GM12878 (cell line): ENCODE results near the gene DMRTB1.
"Not testable (repeated sequence)": the region's sequence is repeated elsewhere in the genome, so short reads cannot be mapped to it uniquely, and the experiment has no call there.

Source experiments
- CBX3 ChIP-seq: fragments of 200-600 bp; sonication (generic); IDR thresholded peaks from 2 replicates; pipeline ENCODE4 v1.6.1; 2016; ENCODE audit warnings: low read depth, borderline replicate concordance
- EZH2 ChIP-seq: IDR thresholded peaks from 2 replicates; pipeline ENCODE4 v1.6.1; 2012; ENCODE audit warnings: low read depth, mild to moderate bottlenecking, control low read depth, inconsistent platforms, low read length, borderline replicate concordance; ENCODE audit not compliant: control insufficient read depth
- NR2C2 ChIP-seq: IDR thresholded peaks from 2 replicates; pipeline ENCODE4 v1.6.1; 2011; ENCODE audit warnings: borderline replicate concordance, low read depth; ENCODE audit not compliant: control insufficient read depth, insufficient read length
- POLR2AphosphoS5 ChIP-seq: IDR thresholded peaks from 2 replicates; pipeline ENCODE4 v1.6.1; 2011; ENCODE audit warnings: mild to moderate bottlenecking, low read length, inconsistent platforms
- TAF1 ChIP-seq: IDR thresholded peaks from 2 replicates; pipeline ENCODE4 v1.6.1; 2011; ENCODE audit warnings: mild to moderate bottlenecking, low read depth, low read length, borderline replicate concordance
- TARDBP ChIP-seq: IDR thresholded peaks from 2 replicates; pipeline ENCODE4 v1.6.1; 2016; ENCODE audit warnings: borderline replicate concordance
- TF ChIP-seq, protein P1 (sequence below): IDR thresholded peaks from 2 replicates; pipeline ENCODE4 v1.6.1; 2011; ENCODE audit warnings: borderline replicate concordance, low read depth, mild to moderate bottlenecking, moderate library complexity, mixed read lengths, low read length; ENCODE audit not compliant: insufficient read depth; ENCODE audit errors: extremely low read length
- TF ChIP-seq, protein P2 (sequence below), 3 experiments: IDR thresholded peaks in 2 of 3; conservative IDR thresholded peaks in 1 of 3; 2 replicates each; pipeline ENCODE4 v1.5.1; 2011; ENCODE audit warnings: low read depth in 3 of 3, low read length in 3 of 3, mild to moderate bottlenecking in 3 of 3, control low read depth in 2 of 3, moderate library complexity in 2 of 3, inconsistent platforms in 1 of 3, mixed read lengths in 1 of 3; ENCODE audit not compliant: control insufficient read depth in 2 of 3, insufficient read depth in 1 of 3; ENCODE audit errors: extremely low read depth in 1 of 3

DNA sequence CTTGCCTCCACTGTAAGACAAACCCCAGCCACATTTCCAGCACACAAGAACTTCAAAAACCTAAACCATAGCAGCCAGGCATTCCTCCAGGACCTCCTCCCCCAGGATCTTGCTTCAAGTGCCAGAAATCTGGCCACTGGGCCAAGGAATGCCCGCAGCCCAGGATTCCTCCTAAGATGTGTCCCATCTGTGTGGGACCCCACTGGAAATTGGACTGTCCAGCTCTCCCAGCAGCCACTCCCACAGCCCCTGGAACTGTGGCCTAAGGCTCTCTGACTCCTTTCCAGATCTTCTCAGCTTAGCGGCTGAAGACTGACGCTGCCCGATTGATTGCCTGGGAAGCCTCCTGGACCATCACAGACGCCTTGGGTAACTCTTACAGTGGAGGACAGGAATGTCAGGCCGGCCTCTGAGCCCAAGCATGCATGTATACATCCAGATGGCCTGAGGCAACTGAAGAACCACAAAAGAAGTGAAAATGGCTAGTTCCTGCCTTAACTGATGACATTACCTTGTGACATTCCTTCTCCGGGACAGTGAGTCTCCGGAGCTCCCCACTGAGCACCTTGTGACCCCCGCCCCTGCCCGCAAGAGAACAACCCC is 24.7 kb upstream of the DMRTB1 start:
- not testable (repeated sequence) for TF ChIP-seq TAF1, POLR2AphosphoS5, EZH2, CBX3, NR2C2, TARDBP
- TF ChIP-seq, protein P1, sequence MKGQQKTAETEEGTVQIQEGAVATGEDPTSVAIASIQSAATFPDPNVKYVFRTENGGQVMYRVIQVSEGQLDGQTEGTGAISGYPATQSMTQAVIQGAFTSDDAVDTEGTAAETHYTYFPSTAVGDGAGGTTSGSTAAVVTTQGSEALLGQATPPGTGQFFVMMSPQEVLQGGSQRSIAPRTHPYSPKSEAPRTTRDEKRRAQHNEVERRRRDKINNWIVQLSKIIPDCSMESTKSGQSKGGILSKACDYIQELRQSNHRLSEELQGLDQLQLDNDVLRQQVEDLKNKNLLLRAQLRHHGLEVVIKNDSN = not testable (repeated sequence)
- TF ChIP-seq, protein P2, sequence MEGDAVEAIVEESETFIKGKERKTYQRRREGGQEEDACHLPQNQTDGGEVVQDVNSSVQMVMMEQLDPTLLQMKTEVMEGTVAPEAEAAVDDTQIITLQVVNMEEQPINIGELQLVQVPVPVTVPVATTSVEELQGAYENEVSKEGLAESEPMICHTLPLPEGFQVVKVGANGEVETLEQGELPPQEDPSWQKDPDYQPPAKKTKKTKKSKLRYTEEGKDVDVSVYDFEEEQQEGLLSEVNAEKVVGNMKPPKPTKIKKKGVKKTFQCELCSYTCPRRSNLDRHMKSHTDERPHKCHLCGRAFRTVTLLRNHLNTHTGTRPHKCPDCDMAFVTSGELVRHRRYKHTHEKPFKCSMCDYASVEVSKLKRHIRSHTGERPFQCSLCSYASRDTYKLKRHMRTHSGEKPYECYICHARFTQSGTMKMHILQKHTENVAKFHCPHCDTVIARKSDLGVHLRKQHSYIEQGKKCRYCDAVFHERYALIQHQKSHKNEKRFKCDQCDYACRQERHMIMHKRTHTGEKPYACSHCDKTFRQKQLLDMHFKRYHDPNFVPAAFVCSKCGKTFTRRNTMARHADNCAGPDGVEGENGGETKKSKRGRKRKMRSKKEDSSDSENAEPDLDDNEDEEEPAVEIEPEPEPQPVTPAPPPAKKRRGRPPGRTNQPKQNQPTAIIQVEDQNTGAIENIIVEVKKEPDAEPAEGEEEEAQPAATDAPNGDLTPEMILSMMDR (IDR thresholded peaks at IDR 0.05 in 2 of 3, conservative IDR thresholded peaks at IDR 0.05 in 1 of 3; ENCODE audit: control insufficient read depth in 2 of 3, extremely low read depth in 1 of 3, insufficient read depth in 1 of 3, low read depth in 3 of 3, low read length in 3 of 3) = not testable (repeated sequence)
